ENCODE data around the gene TAPT1.
A peak's percentile ranks its signal among the peaks of the same experiment; 100 is the strongest.

TAPT1 gene

GRCh38 chr4:16243285-16243684 is 17.0 kb upstream of the TAPT1 start:
- DNase-seq: no peak

- no peak for DNase-seq
These were observed 14.0 kb upstream of the TAPT1 start for GRCh38 chr4:16240300-16240699.

- DNase-seq: no peak
These were observed 12.8 kb upstream of the TAPT1 start for GRCh38 chr4:16239086-16239485.

GRCh38 chr4:16238327-16238726 is 12.1 kb upstream of the TAPT1 start:
- no peak for DNase-seq

- no peak for DNase-seq
These were observed 11.4 kb upstream of the TAPT1 start for GRCh38 chr4:16237715-16238114.

- peak in 1 of 3 experiments; percentile 7 for DNase-seq
These were observed 10.2 kb upstream of the TAPT1 start for GRCh38 chr4:16236402-16237023.

- DNase-seq: no peak
These were observed 8.9 kb upstream of the TAPT1 start for GRCh38 chr4:16235209-16235608.

- peak in 1 of 3 experiments; percentile 16 for DNase-seq
These were observed 7.4 kb upstream of the TAPT1 start for GRCh38 chr4:16233569-16234177.

- DNase-seq: peak in 1 of 3 experiments; percentile 19
These were observed 5.4 kb upstream of the TAPT1 start for GRCh38 chr4:16231570-16232245.

- no peak for DNase-seq
These were observed 4.0 kb upstream of the TAPT1 start for GRCh38 chr4:16230308-16230707.

- no peak for DNase-seq
These were observed 3.3 kb upstream of the TAPT1 start for GRCh38 chr4:16229604-16230003.

- peak in 2 of 3 experiments; percentile 37 to 61 for DNase-seq
These were observed 1.2 kb upstream of the TAPT1 start for GRCh38 chr4:16227462-16227868.

GRCh38 chr4:16226816-16227461 is 668 bp upstream of the TAPT1 start:
- DNase-seq: peak; percentile 67 to 84 (median 72)

- peak in 2 of 3 experiments; percentile 37 to 49 for DNase-seq
These were observed 956 bp downstream of the TAPT1 start for GRCh38 chr4:16225167-16225862.

GRCh38 chr4:16224264-16225166 is 1.8 kb downstream of the TAPT1 start:
- peak in 1 of 3 experiments; percentile 23 for DNase-seq

GRCh38 chr4:16222957-16223527 is 3.2 kb downstream of the TAPT1 start:
- DNase-seq: peak in 1 of 3 experiments; percentile 18

GRCh38 chr4:16218950-16219349 is 7.3 kb downstream of the TAPT1 start:
- DNase-seq: no peak

GRCh38 chr4:16217300-16218051 is 8.8 kb downstream of the TAPT1 start:
- no peak for DNase-seq

GRCh38 chr4:16213121-16213520 is 13.2 kb downstream of the TAPT1 start:
- no peak for DNase-seq

- no peak for DNase-seq
These were observed 14.0 kb downstream of the TAPT1 start for GRCh38 chr4:16212138-16212782.

Measured in NCI-H1417 (cell line).